ENCODE measurements around the gene ZNF362. TPM values are rescaled to one million over a fixed set of nuclear protein-coding genes. Genes with fewer than 3 reads are reported as not detected.

ZNF362 gene
- total RNA-seq, 4 donors from 2014 or later: 20.7 to 44.1 (median 26.7) TPM

- H3K36me3 ChIP-seq: peaks cover 44 to 55% of the 10 kb centered on the region in 2 donors
- TF ChIP-seq CTCF (IDR thresholded peaks at IDR 0.05) (no peak), POLR2A (IDR thresholded peaks at IDR 0.05) (no peak)
Measured at GRCh38 chr1:33322870-33323585, 66.7 kb downstream of the ZNF362 start.

GRCh38 chr1:33323663-33324477 is 67.6 kb downstream of the ZNF362 start:
- Histone ChIP-seq H3K4me1 (peaks cover 27 to 65% of the 10 kb centered on the region in 2 donors), H3K9me3 (no peaks in the 10 kb centered on the region), H3K27me3 (no peaks in the 10 kb centered on the region), H3K4me3 (replicated peaks in 1 of 3) (no peak overlapping the region), H3K27ac (peak overlapping the region; percentile 33 to 39 (median 39)), H3K36me3 (peaks cover 52 to 62% of the 10 kb centered on the region in 2 donors)
- TF ChIP-seq POLR2A (IDR thresholded peaks at IDR 0.05): no peak
- TF ChIP-seq CTCF (IDR thresholded peaks at IDR 0.05): no peak
- DNase-seq: no peak
- intact Hi-C loops (cut with DNase I): no loop called here
- WGBS, 2 donors: 67 to 82% methylated on average over 14 of the region's 14 CpGs

More at GRCh38 chr1:33322870-33323585, 66.7 kb downstream of the ZNF362 start:
- intact Hi-C loops (cut with DNase I): no loop called here
- Histone ChIP-seq H3K4me3 (replicated peaks in 1 of 3) (no peak overlapping the region), H3K4me1 (peaks cover 21 to 56% of the 10 kb centered on the region in 2 donors), H3K27ac (peak overlapping the region; percentile 33 to 39 (median 39)), H3K27me3 (no peaks in the 10 kb centered on the region), H3K9me3 (no peaks in the 10 kb centered on the region)
- peak; percentile 64 for DNase-seq
- 57% methylated on average over 10 of the region's 10 CpGs for WGBS, 2 donors

- peak overlapping the region; percentile 42 to 75 (median 66) for H3K27ac ChIP-seq
- no peaks in the 10 kb centered on the region for H3K27me3 ChIP-seq
- 72 to 75% methylated on average over 19 to 21 of the region's 22 CpGs for WGBS, 2 donors
- H3K4me1 ChIP-seq: peaks cover 30 to 68% of the 10 kb centered on the region in 2 donors
- DNase-seq: no peak
- H3K9me3 ChIP-seq: no peaks in the 10 kb centered on the region
- H3K36me3 ChIP-seq: peaks cover 63 to 73% of the 10 kb centered on the region in 2 donors
- intact Hi-C loops (cut with DNase I): no loop called here
- TF ChIP-seq CTCF (IDR thresholded peaks at IDR 0.05) (no peak), POLR2A (IDR thresholded peaks at IDR 0.05) (no peak)
- no peak overlapping the region for H3K4me3 ChIP-seq (replicated peaks in 1 of 3)
Measured at GRCh38 chr1:33324677-33325575, 68.6 kb downstream of the ZNF362 start.

GRCh38 chr1:33326785-33327184 is 70.5 kb downstream of the ZNF362 start:
- Histone ChIP-seq H3K27me3 (no peaks in the 10 kb centered on the region), H3K4me1 (peaks cover 35 to 73% of the 10 kb centered on the region in 2 donors), H3K9me3 (no peaks in the 10 kb centered on the region), H3K36me3 (peaks cover 81 to 91% of the 10 kb centered on the region in 2 donors), H3K27ac (peak overlapping the region; percentile 52 to 75 (median 66)), H3K4me3 (replicated peaks in 1 of 3) (no peak overlapping the region)
- 84 to 90% methylated on average over 9 of the region's 9 CpGs for WGBS, 2 donors
- TF ChIP-seq POLR2A (IDR thresholded peaks at IDR 0.05) (no peak), CTCF (IDR thresholded peaks at IDR 0.05) (no peak)
- no peak for DNase-seq
- intact Hi-C loops (cut with DNase I): no loop called here

Data from thyroid gland (tissue), 4 donors.